GM23338 (cell line): ENCODE results near the gene HSD17B1. TPM values are rescaled to one million over a fixed set of nuclear protein-coding genes. Genes with fewer than 3 reads are reported as not detected.

ENCODE experiments used
- ATAC-seq: fragments of 200-7000 bp; cut with Tn5 transposase; 3 replicates; pipeline ENCODE4 v1.9.1; 2020
- DNase-seq: peaks from one replicate; pipeline ENCODE4 v3.0.0-alpha.2; 2015; ENCODE audit warnings: low spot score
- H2AFZ ChIP-seq: fragments of 200-600 bp; sonication (generic); 2 replicates; pipeline ENCODE4 v1.8.0; 2016; ENCODE audit warnings: antibody characterized with exemption, mild to moderate bottlenecking, moderate library complexity
- H3F3A ChIP-seq: fragments of 200-600 bp; sonication (generic); replicated peaks from 2 replicates; pipeline ENCODE4 v1.8.0; 2017; ENCODE audit warnings: antibody characterized with exemption, mixed run types, low read depth
- H3K27ac ChIP-seq: fragments of 200-600 bp; sonication (generic); 2 replicates; pipeline ENCODE4 v1.6.1; 2016; ENCODE audit warnings: low read depth
- H3K27me3 ChIP-seq: fragments of 200-600 bp; sonication (generic); 2 replicates; pipeline ENCODE4 v1.8.0; 2016; ENCODE audit warnings: mild to moderate bottlenecking, mixed run types, moderate library complexity; ENCODE audit not compliant: insufficient read depth
- H3K36me3 ChIP-seq: fragments of 200-600 bp; sonication (generic); 2 replicates; pipeline ENCODE4 v1.8.0; 2016; ENCODE audit warnings: mild to moderate bottlenecking; ENCODE audit not compliant: insufficient read depth
- H3K4me1 ChIP-seq: fragments of 200-600 bp; sonication (generic); 2 replicates; pipeline ENCODE4 v1.8.0; 2016; ENCODE audit warnings: mild to moderate bottlenecking, moderate library complexity; ENCODE audit not compliant: insufficient read depth
- H3K4me2 ChIP-seq: fragments of 200-600 bp; sonication (generic); 2 replicates; pipeline ENCODE4 v1.7.1; 2017; ENCODE audit warnings: mixed run types
- H3K4me3 ChIP-seq: fragments of 200-600 bp; sonication (generic); 2 replicates; pipeline ENCODE4 v1.6.1; 2016; ENCODE audit warnings: mixed run types
- H3K79me2 ChIP-seq: fragments of 200-600 bp; sonication (generic); replicated peaks from 2 replicates; pipeline ENCODE4 v1.8.0; 2017; ENCODE audit warnings: mild to moderate bottlenecking; ENCODE audit not compliant: insufficient read depth
- H3K9me2 ChIP-seq: fragments of 200-600 bp; sonication (generic); 2 replicates; pipeline ENCODE4 v1.8.0; 2017; ENCODE audit not compliant: insufficient read depth
- H4K20me1 ChIP-seq: fragments of 200-600 bp; sonication (generic); replicated peaks from 2 replicates; pipeline ENCODE4 v1.8.0; 2017; ENCODE audit warnings: mild to moderate bottlenecking; ENCODE audit not compliant: insufficient read depth
- H3K27ac Mint-ChIP-seq: 2 replicates; pipeline ENCODE4 v1.8.0; 2020; ENCODE audit warnings: inconsistent platforms, mild to moderate bottlenecking, moderate library complexity, mixed read lengths
- H3K27me3 Mint-ChIP-seq: 3 replicates; pipeline ENCODE4 v1.8.0; 2022; ENCODE audit warnings: low read depth, mild to moderate bottlenecking, moderate library complexity, mixed read lengths, inconsistent platforms; ENCODE audit not compliant: insufficient read depth, poor library complexity
- H3K36me3 Mint-ChIP-seq: 3 replicates; pipeline ENCODE4 v1.8.0; 2021; ENCODE audit warnings: low read depth, mild to moderate bottlenecking, inconsistent platforms, moderate library complexity, mixed read lengths
- H3K4me1 Mint-ChIP-seq: 3 replicates; pipeline ENCODE4 v1.8.0; 2020; ENCODE audit warnings: mild to moderate bottlenecking, inconsistent platforms, mixed read lengths
- H3K4me3 Mint-ChIP-seq: 3 replicates; pipeline ENCODE4 v1.8.0; 2021; ENCODE audit warnings: moderate library complexity, mild to moderate bottlenecking, inconsistent platforms, mixed read lengths
- H3K9me3 Mint-ChIP-seq: 3 replicates; pipeline ENCODE4 v1.8.0; 2020; ENCODE audit warnings: moderate library complexity, mild to moderate bottlenecking, inconsistent platforms, mixed read lengths
- EZH2 ChIP-seq: fragments of 200-600 bp; sonication (generic); IDR thresholded peaks from one replicate; pipeline ENCODE4 v1.8.0; 2017; ENCODE audit warnings: antibody characterized with exemption, mild to moderate bottlenecking, low read depth; ENCODE audit not compliant: unreplicated experiment
- EZH2phosphoT487 ChIP-seq: fragments of 200-600 bp; sonication (generic); IDR thresholded peaks from one replicate; pipeline ENCODE4 v1.8.1; 2018; ENCODE audit warnings: antibody characterized with exemption; ENCODE audit not compliant: unreplicated experiment
- JUNB ChIP-seq: IDR thresholded peaks from one replicate; pipeline ENCODE4 v1.6.1; 2016; ENCODE audit warnings: antibody characterized with exemption; ENCODE audit not compliant: unreplicated experiment
- NANOG ChIP-seq: IDR thresholded peaks from 2 replicates; pipeline ENCODE4 v1.6.1; 2016; ENCODE audit warnings: antibody characterized with exemption, borderline replicate concordance
- STAT1 ChIP-seq: IDR thresholded peaks from one replicate; pipeline ENCODE4 v1.6.1; 2016; ENCODE audit warnings: antibody characterized with exemption; ENCODE audit not compliant: unreplicated experiment
- ZNF114 ChIP-seq: fragments of 250-450 bp; sonication (Bioruptor Pico); IDR thresholded peaks from 2 replicates; pipeline ENCODE4 v1.5.0; 2020; ENCODE audit warnings: mild to moderate bottlenecking, moderate library complexity
- ZNF331 ChIP-seq: fragments of 250-450 bp; sonication (Bioruptor Pico); IDR thresholded peaks from 2 replicates; pipeline ENCODE4 v1.5.0; 2020; ENCODE audit warnings: low read depth, mild to moderate bottlenecking, moderate library complexity
- polyA plus RNA-seq: library from polyadenylated mRNA; unstranded; fragments of >200 nt; fragmentation: Nextera tagmentation; extraction: Ambion mirVana; gene quantifications from 2 replicates; pipeline ENCODE4 v1.2.1, GENCODE V29; 2016
- total RNA-seq: library from RNA; depleted of rRNA; stranded (reverse); fragments of >200 nt; shearing (Covaris generic); gene quantifications from 2 replicates; pipeline ENCODE4 v1.2.3, GENCODE V29; 2014
- TF ChIP-seq, protein P1 (sequence below): IDR thresholded peaks from one replicate; pipeline ENCODE4 v1.6.1; 2018; ENCODE audit warnings: antibody characterized with exemption; ENCODE audit not compliant: unreplicated experiment
- TF ChIP-seq, protein P2 (sequence below), 2 experiments: fragments of 200-600 bp in 1 of 2; sonication (generic) in 1 of 2; conservative IDR thresholded peaks; 2 replicates each; pipeline versions ENCODE4 v1.5.1 to v1.6.1; 2016 to 2017; ENCODE audit warnings: antibody characterized with exemption in 2 of 2, low read depth in 2 of 2, mild to moderate bottlenecking in 2 of 2, moderate library complexity in 1 of 2
- TF ChIP-seq, protein P3 (sequence below): fragments of 250-450 bp; sonication (Bioruptor Pico); IDR thresholded peaks from 2 replicates; pipeline ENCODE4 v1.5.0; 2020; ENCODE audit warnings: mild to moderate bottlenecking, moderate library complexity

HSD17B1 gene
- total and polyA plus RNA-seq, 2 experiments from 2014 or later: 0.97 to 1.7 TPM

DNA sequence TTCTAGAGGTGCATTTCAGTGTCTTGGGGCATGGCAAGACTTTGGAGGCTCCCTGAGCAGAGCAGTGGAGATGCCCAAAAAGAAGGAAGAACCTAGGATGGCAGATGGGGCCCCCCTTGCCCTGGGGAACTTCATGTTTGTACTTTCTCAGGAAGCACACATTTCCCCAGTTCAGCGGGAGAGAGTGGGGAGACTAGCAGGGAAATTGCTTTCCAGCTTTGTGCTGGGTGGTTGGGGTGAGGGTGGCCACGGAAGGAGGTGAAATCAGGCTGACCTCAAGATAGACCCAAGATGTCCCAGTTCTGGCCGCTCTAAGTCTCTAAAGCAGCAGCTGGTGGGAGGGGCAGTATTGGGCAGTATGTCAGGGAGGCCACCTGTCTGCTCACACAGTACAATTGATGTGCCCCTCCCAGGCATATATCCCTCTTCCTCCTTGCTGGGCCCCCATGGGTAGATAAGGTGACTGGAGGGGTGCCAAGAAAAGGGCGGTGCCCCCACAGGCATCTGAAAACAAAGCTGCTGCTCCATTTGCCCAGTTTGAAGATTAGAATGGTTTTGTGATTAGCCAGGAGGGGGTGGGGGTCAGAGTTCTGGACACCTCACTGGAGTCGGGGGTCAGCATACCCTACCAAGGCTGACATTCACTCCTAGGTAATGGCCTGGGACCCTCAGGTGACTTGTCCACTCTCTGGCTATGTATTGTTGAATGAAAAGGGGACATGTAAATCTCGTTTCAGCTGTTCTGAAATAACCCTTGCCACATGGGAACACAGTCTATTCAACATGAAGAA lies 33.8 kb upstream of the HSD17B1 start:
- H3K79me2 ChIP-seq: no peaks in the 10 kb centered on the region
- TF ChIP-seq EZH2phosphoT487 (no peak), NANOG (no peak), STAT1 (no peak), EZH2 (no peak), JUNB (no peak), ZNF114 (CRISPR knock-in tag) (no peak), ZNF331 (CRISPR knock-in tag) (no peak)
- TF ChIP-seq, protein P1, sequence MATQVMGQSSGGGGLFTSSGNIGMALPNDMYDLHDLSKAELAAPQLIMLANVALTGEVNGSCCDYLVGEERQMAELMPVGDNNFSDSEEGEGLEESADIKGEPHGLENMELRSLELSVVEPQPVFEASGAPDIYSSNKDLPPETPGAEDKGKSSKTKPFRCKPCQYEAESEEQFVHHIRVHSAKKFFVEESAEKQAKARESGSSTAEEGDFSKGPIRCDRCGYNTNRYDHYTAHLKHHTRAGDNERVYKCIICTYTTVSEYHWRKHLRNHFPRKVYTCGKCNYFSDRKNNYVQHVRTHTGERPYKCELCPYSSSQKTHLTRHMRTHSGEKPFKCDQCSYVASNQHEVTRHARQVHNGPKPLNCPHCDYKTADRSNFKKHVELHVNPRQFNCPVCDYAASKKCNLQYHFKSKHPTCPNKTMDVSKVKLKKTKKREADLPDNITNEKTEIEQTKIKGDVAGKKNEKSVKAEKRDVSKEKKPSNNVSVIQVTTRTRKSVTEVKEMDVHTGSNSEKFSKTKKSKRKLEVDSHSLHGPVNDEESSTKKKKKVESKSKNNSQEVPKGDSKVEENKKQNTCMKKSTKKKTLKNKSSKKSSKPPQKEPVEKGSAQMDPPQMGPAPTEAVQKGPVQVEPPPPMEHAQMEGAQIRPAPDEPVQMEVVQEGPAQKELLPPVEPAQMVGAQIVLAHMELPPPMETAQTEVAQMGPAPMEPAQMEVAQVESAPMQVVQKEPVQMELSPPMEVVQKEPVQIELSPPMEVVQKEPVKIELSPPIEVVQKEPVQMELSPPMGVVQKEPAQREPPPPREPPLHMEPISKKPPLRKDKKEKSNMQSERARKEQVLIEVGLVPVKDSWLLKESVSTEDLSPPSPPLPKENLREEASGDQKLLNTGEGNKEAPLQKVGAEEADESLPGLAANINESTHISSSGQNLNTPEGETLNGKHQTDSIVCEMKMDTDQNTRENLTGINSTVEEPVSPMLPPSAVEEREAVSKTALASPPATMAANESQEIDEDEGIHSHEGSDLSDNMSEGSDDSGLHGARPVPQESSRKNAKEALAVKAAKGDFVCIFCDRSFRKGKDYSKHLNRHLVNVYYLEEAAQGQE: no peak
- TF ChIP-seq, protein P2, sequence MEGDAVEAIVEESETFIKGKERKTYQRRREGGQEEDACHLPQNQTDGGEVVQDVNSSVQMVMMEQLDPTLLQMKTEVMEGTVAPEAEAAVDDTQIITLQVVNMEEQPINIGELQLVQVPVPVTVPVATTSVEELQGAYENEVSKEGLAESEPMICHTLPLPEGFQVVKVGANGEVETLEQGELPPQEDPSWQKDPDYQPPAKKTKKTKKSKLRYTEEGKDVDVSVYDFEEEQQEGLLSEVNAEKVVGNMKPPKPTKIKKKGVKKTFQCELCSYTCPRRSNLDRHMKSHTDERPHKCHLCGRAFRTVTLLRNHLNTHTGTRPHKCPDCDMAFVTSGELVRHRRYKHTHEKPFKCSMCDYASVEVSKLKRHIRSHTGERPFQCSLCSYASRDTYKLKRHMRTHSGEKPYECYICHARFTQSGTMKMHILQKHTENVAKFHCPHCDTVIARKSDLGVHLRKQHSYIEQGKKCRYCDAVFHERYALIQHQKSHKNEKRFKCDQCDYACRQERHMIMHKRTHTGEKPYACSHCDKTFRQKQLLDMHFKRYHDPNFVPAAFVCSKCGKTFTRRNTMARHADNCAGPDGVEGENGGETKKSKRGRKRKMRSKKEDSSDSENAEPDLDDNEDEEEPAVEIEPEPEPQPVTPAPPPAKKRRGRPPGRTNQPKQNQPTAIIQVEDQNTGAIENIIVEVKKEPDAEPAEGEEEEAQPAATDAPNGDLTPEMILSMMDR (conservative IDR thresholded peaks at IDR 0.05; ENCODE audit: low read depth in 2 of 2): no peak
- TF ChIP-seq, protein P3, sequence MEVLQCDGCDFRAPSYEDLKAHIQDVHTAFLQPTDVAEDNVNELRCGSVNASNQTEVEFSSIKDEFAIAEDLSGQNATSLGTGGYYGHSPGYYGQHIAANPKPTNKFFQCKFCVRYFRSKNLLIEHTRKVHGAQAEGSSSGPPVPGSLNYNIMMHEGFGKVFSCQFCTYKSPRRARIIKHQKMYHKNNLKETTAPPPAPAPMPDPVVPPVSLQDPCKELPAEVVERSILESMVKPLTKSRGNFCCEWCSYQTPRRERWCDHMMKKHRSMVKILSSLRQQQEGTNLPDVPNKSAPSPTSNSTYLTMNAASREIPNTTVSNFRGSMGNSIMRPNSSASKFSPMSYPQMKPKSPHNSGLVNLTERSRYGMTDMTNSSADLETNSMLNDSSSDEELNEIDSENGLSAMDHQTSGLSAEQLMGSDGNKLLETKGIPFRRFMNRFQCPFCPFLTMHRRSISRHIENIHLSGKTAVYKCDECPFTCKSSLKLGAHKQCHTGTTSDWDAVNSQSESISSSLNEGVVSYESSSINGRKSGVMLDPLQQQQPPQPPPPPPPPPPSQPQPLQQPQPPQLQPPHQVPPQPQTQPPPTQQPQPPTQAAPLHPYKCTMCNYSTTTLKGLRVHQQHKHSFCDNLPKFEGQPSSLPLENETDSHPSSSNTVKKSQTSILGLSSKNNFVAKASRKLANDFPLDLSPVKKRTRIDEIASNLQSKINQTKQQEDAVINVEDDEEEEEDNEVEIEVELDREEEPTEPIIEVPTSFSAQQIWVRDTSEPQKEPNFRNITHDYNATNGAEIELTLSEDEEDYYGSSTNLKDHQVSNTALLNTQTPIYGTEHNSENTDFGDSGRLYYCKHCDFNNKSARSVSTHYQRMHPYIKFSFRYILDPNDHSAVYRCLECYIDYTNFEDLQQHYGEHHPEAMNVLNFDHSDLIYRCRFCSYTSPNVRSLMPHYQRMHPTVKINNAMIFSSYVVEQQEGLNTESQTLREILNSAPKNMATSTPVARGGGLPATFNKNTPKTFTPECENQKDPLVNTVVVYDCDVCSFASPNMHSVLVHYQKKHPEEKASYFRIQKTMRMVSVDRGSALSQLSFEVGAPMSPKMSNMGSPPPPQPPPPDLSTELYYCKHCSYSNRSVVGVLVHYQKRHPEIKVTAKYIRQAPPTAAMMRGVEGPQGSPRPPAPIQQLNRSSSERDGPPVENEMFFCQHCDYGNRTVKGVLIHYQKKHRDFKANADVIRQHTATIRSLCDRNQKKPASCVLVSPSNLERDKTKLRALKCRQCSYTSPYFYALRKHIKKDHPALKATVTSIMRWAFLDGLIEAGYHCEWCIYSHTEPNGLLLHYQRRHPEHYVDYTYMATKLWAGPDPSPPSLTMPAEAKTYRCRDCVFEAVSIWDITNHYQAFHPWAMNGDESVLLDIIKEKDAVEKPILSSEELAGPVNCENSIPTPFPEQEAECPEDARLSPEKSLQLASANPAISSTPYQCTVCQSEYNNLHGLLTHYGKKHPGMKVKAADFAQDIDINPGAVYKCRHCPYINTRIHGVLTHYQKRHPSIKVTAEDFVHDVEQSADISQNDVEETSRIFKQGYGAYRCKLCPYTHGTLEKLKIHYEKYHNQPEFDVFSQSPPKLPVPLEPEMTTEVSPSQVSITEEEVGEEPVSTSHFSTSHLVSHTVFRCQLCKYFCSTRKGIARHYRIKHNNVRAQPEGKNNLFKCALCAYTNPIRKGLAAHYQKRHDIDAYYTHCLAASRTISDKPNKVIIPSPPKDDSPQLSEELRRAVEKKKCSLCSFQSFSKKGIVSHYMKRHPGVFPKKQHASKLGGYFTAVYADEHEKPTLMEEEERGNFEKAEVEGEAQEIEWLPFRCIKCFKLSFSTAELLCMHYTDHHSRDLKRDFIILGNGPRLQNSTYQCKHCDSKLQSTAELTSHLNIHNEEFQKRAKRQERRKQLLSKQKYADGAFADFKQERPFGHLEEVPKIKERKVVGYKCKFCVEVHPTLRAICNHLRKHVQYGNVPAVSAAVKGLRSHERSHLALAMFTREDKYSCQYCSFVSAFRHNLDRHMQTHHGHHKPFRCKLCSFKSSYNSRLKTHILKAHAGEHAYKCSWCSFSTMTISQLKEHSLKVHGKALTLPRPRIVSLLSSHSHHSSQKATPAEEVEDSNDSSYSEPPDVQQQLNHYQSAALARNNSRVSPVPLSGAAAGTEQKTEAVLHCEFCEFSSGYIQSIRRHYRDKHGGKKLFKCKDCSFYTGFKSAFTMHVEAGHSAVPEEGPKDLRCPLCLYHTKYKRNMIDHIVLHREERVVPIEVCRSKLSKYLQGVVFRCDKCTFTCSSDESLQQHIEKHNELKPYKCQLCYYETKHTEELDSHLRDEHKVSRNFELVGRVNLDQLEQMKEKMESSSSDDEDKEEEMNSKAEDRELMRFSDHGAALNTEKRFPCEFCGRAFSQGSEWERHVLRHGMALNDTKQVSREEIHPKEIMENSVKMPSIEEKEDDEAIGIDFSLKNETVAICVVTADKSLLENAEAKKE (CRISPR knock-in tag): no peak
- peaks cover 15% of the 10 kb centered on the region for H3F3A ChIP-seq
- peak overlapping the region; percentile 25 for H3K4me3 ChIP-seq
- H3K36me3 ChIP-seq: no peaks in the 10 kb centered on the region
- peak overlapping the region; percentile 62 for H3K4me2 ChIP-seq
- no peaks in the 10 kb centered on the region for H3K9me3 Mint-ChIP-seq
- H3K36me3 Mint-ChIP-seq: peaks cover 32% of the 10 kb centered on the region
- peaks cover 18% of the 10 kb centered on the region for H4K20me1 ChIP-seq
- no peak overlapping the region for H2AFZ ChIP-seq
- H3K27ac Mint-ChIP-seq: no peak overlapping the region
- H3K4me1 Mint-ChIP-seq: peaks cover 44% of the 10 kb centered on the region
- ATAC-seq (no peak), DNase-seq (no peak)
- H3K9me2 ChIP-seq: no peaks in the 10 kb centered on the region
- peak overlapping the region; percentile 26; the same call in 2 of the 3 replicates for H3K4me3 Mint-ChIP-seq
- H3K27me3 Mint-ChIP-seq: peaks cover 28% of the 10 kb centered on the region
- H3K4me1 ChIP-seq: peaks cover 23% of the 10 kb centered on the region
- peak overlapping the region; percentile 64; the same call in 1 of the 2 replicates for H3K27ac ChIP-seq
- H3K27me3 ChIP-seq: no peaks in the 10 kb centered on the region
